NCI-H2081 treated with DMSO at 0.1 percent for 48 hours (cell line): ENCODE data around the gene PLPPR5.

Experiments used
- DNase-seq: peaks from one replicate; lab custom pipeline; 2025; lab: John Stamatoyannopoulos, UW

Gene PLPPR5

DNA sequence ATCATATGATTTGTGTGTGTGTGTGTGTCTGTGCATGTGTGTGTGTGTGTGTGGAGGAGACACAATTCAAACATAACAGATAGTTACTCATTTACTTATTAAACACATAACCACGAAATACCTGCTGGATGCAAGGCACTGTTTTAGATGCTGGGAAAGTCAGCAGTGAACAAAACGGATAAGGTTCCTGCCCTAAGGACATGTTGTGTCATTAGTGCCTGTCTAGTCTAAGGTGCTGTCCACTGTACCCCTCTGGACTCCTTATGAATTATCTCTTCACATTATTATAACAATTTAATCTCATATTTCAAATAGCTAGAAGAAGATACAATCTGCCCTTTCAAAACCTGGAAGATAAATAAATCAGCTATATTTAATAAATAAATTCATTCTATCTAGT, 162.4 kb downstream of the PLPPR5 start:
- DNase-seq, result no peak
